Naive thymus-derived CD4-positive, alpha-beta T cell (primary cell): ENCODE results near the gene AVPR1B. TPM values are rescaled to one million over a fixed set of nuclear protein-coding genes. Genes with fewer than 3 reads are reported as not detected.

Experiments used
- ATAC-seq: fragments of 150-1000 bp; cut with Tn5 transposase; 2 replicates; pipeline ENCODE4 v1.10.0; 2021; ENCODE audit warnings: mild to moderate bottlenecking, moderate library complexity
- CTCF ChIA-PET: fragments of 350-600 bp; sonication (Branson Sonifier 250); formaldehyde crosslinking; loops from one replicate; lab custom pipeline; 2021; ENCODE audit warnings: antibody characterized with exemption; lab: Charles Lee
- POLR2A ChIA-PET: fragments of 350-600 bp; sonication (Branson Sonifier 250); formaldehyde crosslinking; loops from one replicate; lab custom pipeline; 2021; ENCODE audit warnings: antibody characterized with exemption, inconsistent platforms; lab: Charles Lee
- DNase-seq, 9 donors: peaks; one replicate each; pipeline versions ENCODE4 v3.0.0 to v3.0.0-alpha.2; 2020 to 2022; ENCODE audit warnings: mixed read lengths in 1 of 9
- H3K27ac ChIP-seq: one replicate; pipeline ENCODE4 v1.7.0; 2013; ENCODE audit warnings: mild to moderate bottlenecking, low read depth, low read length, moderate library complexity
- H3K27me3 ChIP-seq, 2 donors: one replicate each; pipeline ENCODE4 v1.7.0; 2013; ENCODE audit warnings: low read length in 2 of 2, mild to moderate bottlenecking in 2 of 2, moderate library complexity in 2 of 2; ENCODE audit not compliant: control insufficient read depth in 2 of 2, insufficient read depth in 2 of 2
- H3K36me3 ChIP-seq, 3 experiments: 1 replicate in 2 of 3; 2 replicates in 1 of 3; pipeline ENCODE4 v1.7.0; 2013; ENCODE audit warnings: low read length in 3 of 3, mild to moderate bottlenecking in 3 of 3, moderate library complexity in 1 of 3; ENCODE audit not compliant: insufficient read depth in 3 of 3, control insufficient read depth in 2 of 3
- H3K4me1 ChIP-seq, 2 donors: one replicate each; pipeline ENCODE4 v1.7.0; 2013; ENCODE audit warnings: low read length in 2 of 2, mild to moderate bottlenecking in 2 of 2, moderate library complexity in 1 of 2; ENCODE audit not compliant: control insufficient read depth in 2 of 2, insufficient read depth in 2 of 2
- H3K4me3 ChIP-seq: 2 replicates; pipeline ENCODE4 v1.7.0; 2013; ENCODE audit warnings: mild to moderate bottlenecking, low read length
- H3K9me3 ChIP-seq, 3 experiments: 1 replicate in 2 of 3; 2 replicates in 1 of 3; pipeline ENCODE4 v1.7.0; 2013; ENCODE audit warnings: low read length in 3 of 3; ENCODE audit not compliant: control insufficient read depth in 2 of 3
- H3K27ac Mint-ChIP-seq, 9 donors: one replicate each; pipeline ENCODE4 v1.8.0; 2020 to 2022; ENCODE audit warnings: mixed read lengths in 9 of 9, mild to moderate bottlenecking in 8 of 9, moderate library complexity in 5 of 9, inconsistent platforms in 2 of 9
- H3K27me3 Mint-ChIP-seq, 5 donors: one replicate each; pipeline ENCODE4 v1.8.0; 2021 to 2022; ENCODE audit warnings: mixed read lengths in 5 of 5, mild to moderate bottlenecking in 1 of 5
- H3K36me3 Mint-ChIP-seq, 5 donors: one replicate each; pipeline ENCODE4 v1.8.0; 2020 to 2022; ENCODE audit warnings: mixed read lengths in 5 of 5, mild to moderate bottlenecking in 3 of 5, inconsistent platforms in 1 of 5
- H3K4me1 Mint-ChIP-seq, 7 donors: one replicate each; pipeline ENCODE4 v1.8.0; 2020 to 2022; ENCODE audit warnings: mixed read lengths in 7 of 7, mild to moderate bottlenecking in 3 of 7, inconsistent platforms in 1 of 7
- H3K4me3 Mint-ChIP-seq, 10 donors: one replicate each; pipeline ENCODE4 v1.8.0; 2020 to 2022; ENCODE audit warnings: mild to moderate bottlenecking in 10 of 10, mixed read lengths in 10 of 10, moderate library complexity in 6 of 10, inconsistent platforms in 2 of 10
- H3K9me3 Mint-ChIP-seq, 11 donors: one replicate each; pipeline ENCODE4 v1.8.0; 2020 to 2022; ENCODE audit warnings: mixed read lengths in 11 of 11, mild to moderate bottlenecking in 4 of 11, inconsistent platforms in 1 of 11, moderate library complexity in 1 of 11
- intact Hi-C, 2 donors: fragments of 100-400 bp; cut with micrococcal nuclease; formaldehyde crosslinking; loops; one replicate each; pipeline ENCODE4 v1.15.1; 2023
- polyA plus RNA-seq, 2 donors: library from polyadenylated mRNA; unstranded; fragments of 300-500 nt; fragmentation: Illumina TruSeq; gene quantifications; one replicate each; pipeline ENCODE4 v1.2.3, GENCODE V29; 2021
- total RNA-seq, 6 experiments: library from RNA in 5 of 6; stranded (reverse) in 5 of 6; gene quantifications; 1 replicate in 5 of 6; 2 replicates in 1 of 6; pipeline ENCODE4 v1.2.3 and lab custom pipeline; 2021 to 2026

AVPR1B gene
- total and polyA plus RNA-seq, 7 experiments from 2014 or later: 0.27 TPM; not detected in 6

GRCh38 chr1:206122686-206123085 is 5.5 kb upstream of the AVPR1B start:
- H3K27ac ChIP-seq: no peak overlapping the region
- intact Hi-C loops: no loop called here
- Mint-ChIP-seq H3K36me3 (peaks cover 0 to 14% (median 4%) of the 10 kb centered on the region in 5 donors), H3K27me3 (peaks cover 44 to 80% (median 77%) of the 10 kb centered on the region in 5 donors), H3K27ac (no peak overlapping the region), H3K9me3 (peaks cover 3 to 39% (median 11%) of the 10 kb centered on the region in 11 donors), H3K4me1 (peaks cover 2 to 5% (median 3%) of the 10 kb centered on the region in 7 donors), H3K4me3 (no peak overlapping the region)
- no peak overlapping the region for H3K4me3 ChIP-seq
- peaks cover 0 to 3% of the 10 kb centered on the region in 2 donors for H3K27me3 ChIP-seq
- DNase-seq: no peak
- ChIA-PET CTCF (no interaction called here), POLR2A (no interaction called here)
- no peaks in the 10 kb centered on the region for H3K36me3 ChIP-seq
- H3K4me1 ChIP-seq: no peaks in the 10 kb centered on the region
- ATAC-seq: no peak
- H3K9me3 ChIP-seq: peaks cover 0 to 7% (median 0%) of the 10 kb centered on the region in 3 experiments

DNA sequence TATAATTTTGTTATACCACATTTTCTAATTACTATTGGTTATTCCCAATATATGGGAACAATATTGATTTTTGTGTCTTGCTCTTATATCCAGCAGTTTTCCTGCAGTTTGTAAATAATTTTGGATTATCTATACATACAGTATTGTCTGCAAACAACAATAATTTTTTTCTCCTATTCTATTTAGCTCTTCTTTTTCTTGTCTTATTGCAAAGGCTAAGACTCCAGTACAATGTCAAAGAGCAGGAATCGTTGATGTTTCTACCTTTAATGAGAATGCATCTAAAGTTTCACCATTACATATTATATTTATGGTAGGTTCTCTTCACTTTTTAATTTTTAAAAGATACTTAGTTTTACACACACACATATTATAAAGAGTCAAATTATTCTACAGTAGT is 4.1 kb upstream of the AVPR1B start:
- H3K9me3 Mint-ChIP-seq: peaks cover 3 to 39% (median 12%) of the 10 kb centered on the region in 11 donors
- Histone ChIP-seq H3K4me3 (no peak overlapping the region), H3K27ac (no peak overlapping the region), H3K9me3 (peaks cover 0 to 7% (median 0%) of the 10 kb centered on the region in 3 experiments), H3K4me1 (no peaks in the 10 kb centered on the region), H3K36me3 (no peaks in the 10 kb centered on the region), H3K27me3 (peaks cover 0 to 3% of the 10 kb centered on the region in 2 donors)
- intact Hi-C loops: no loop called here
- peaks cover 49 to 79% (median 75%) of the 10 kb centered on the region in 5 donors for H3K27me3 Mint-ChIP-seq
- DNase-seq (no peak), ATAC-seq (no peak)
- no peak overlapping the region for H3K27ac Mint-ChIP-seq
- POLR2A ChIA-PET: no interaction called here
- CTCF ChIA-PET: interaction anchor here (0.7 kb wide), 1 partner anchor 328 kb away, joined by 5 read pairs; no protein-coding TSS in a partner anchor
- H3K36me3 Mint-ChIP-seq: peaks cover 0 to 14% (median 4%) of the 10 kb centered on the region in 5 donors
- H3K4me3 Mint-ChIP-seq: no peak overlapping the region
- peaks cover 7 to 11% (median 9%) of the 10 kb centered on the region in 7 donors for H3K4me1 Mint-ChIP-seq

DNA sequence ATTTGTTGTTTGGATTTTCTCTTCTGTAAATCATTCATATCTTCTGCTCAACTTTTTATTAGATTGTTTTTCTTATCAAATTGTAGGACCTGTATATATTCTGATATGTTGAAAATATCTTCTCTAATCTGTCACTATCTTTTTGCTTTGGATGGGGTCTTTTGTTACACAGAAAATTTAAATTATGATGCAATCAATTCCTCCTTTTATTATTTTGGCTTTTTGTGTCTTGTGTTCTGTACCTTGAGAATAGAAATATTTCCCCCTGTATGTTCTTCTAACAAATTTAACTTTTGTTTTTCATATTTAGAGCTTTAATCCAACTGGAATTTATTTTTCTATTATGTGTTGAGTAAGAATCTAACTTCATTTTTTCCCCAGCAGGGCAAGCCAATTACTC is 3.2 kb upstream of the AVPR1B start:
- CTCF ChIA-PET: interaction anchor here (0.6 to 0.7 kb wide), 2 partner anchors 327 to 1703 kb away, joined by 3 to 5 read pairs; no protein-coding TSS in a partner anchor

GRCh38 chr1:206116873-206117150 is 376 bp downstream of the AVPR1B start:
- Mint-ChIP-seq H3K4me1 (peaks cover 7 to 11% (median 9%) of the 10 kb centered on the region in 7 donors), H3K9me3 (peaks cover 0 to 24% (median 8%) of the 10 kb centered on the region in 11 donors), H3K4me3 (peak overlapping the region in 9 of 10 donors; percentile 16 to 83 (median 43)), H3K36me3 (peaks cover 0 to 7% (median under 1%) of the 10 kb centered on the region in 5 donors), H3K27me3 (peaks cover 43 to 76% (median 47%) of the 10 kb centered on the region in 5 donors), H3K27ac (no peak overlapping the region)
- Histone ChIP-seq H3K9me3 (peaks cover 0 to 7% (median 0%) of the 10 kb centered on the region in 3 experiments), H3K4me1 (no peaks in the 10 kb centered on the region), H3K4me3 (no peak overlapping the region), H3K27ac (no peak overlapping the region), H3K36me3 (no peaks in the 10 kb centered on the region), H3K27me3 (no peaks in the 10 kb centered on the region)
- ATAC-seq (no peak), DNase-seq (no peak)
- intact Hi-C loops: no loop called here
- CTCF ChIA-PET: no interaction called here
- POLR2A ChIA-PET: no interaction called here

More for the DNA sequence above, 3.2 kb upstream of the AVPR1B start:
- Mint-ChIP-seq H3K27ac (no peak overlapping the region), H3K27me3 (peaks cover 50 to 81% (median 66%) of the 10 kb centered on the region in 5 donors), H3K9me3 (peaks cover 3 to 39% (median 12%) of the 10 kb centered on the region in 11 donors), H3K36me3 (peaks cover 0 to 14% (median 4%) of the 10 kb centered on the region in 5 donors), H3K4me3 (no peak overlapping the region), H3K4me1 (peaks cover 7 to 11% (median 9%) of the 10 kb centered on the region in 7 donors)
- H3K9me3 ChIP-seq: peaks cover 0 to 7% (median 0%) of the 10 kb centered on the region in 3 experiments
- no peaks in the 10 kb centered on the region for H3K36me3 ChIP-seq
- no peak overlapping the region for H3K27ac ChIP-seq
- ATAC-seq: no peak
- H3K4me1 ChIP-seq: no peaks in the 10 kb centered on the region
- no peak overlapping the region for H3K4me3 ChIP-seq
- DNase-seq: no peak
- intact Hi-C loops: no loop called here
- POLR2A ChIA-PET: no interaction called here
- peaks cover 0 to 3% of the 10 kb centered on the region in 2 donors for H3K27me3 ChIP-seq

GRCh38 chr1:206116191-206116872 is 856 bp downstream of the AVPR1B start:
- CTCF ChIA-PET: no interaction called here

DNA sequence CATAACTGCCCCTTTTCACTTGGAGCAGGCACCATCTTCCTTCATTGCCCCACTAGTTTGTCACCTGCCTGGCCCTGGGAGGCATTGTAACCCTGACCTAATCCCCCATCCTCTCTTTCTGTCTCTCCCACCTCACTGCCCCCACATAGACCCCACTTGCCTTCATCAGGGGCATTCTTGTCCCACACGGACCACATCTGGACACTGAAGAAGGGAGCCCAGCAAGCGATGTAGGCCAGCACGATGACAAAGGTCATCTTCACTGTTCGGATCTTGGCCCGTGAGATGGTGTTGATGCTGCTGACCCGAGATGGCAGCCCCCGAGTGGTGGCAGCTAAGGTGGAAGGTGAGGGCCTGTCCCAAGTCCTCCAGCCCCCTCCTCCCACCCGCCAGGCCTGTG is 1.4 kb downstream of the AVPR1B start:
- ATAC-seq (no peak), DNase-seq (no peak)
- Mint-ChIP-seq H3K27me3 (peaks cover 33 to 73% (median 41%) of the 10 kb centered on the region in 5 donors), H3K27ac (no peak overlapping the region), H3K36me3 (no peaks in the 10 kb centered on the region), H3K4me3 (peak overlapping the region in 2 of 10 donors; percentile 10 to 83), H3K9me3 (peaks cover 0 to 14% (median 3%) of the 10 kb centered on the region in 11 donors), H3K4me1 (peaks cover 7 to 11% (median 9%) of the 10 kb centered on the region in 7 donors)
- ChIA-PET POLR2A (no interaction called here), CTCF (no interaction called here)
- intact Hi-C loops: loop anchor here in 1 of 2 donors (2.0 kb wide), 1 partner anchor 197 kb away; no protein-coding TSS in a partner anchor
- no peaks in the 10 kb centered on the region for H3K27me3 ChIP-seq
- peaks cover 0 to 2% (median 0%) of the 10 kb centered on the region in 3 experiments for H3K9me3 ChIP-seq
- H3K27ac ChIP-seq: no peak overlapping the region
- H3K36me3 ChIP-seq: no peaks in the 10 kb centered on the region
- no peak overlapping the region for H3K4me3 ChIP-seq
- no peaks in the 10 kb centered on the region for H3K4me1 ChIP-seq

More at GRCh38 chr1:206116191-206116872, 856 bp downstream of the AVPR1B start:
- Histone ChIP-seq H3K27ac (no peak overlapping the region), H3K9me3 (peaks cover 0 to 7% (median 0%) of the 10 kb centered on the region in 3 experiments), H3K27me3 (no peaks in the 10 kb centered on the region), H3K4me1 (no peaks in the 10 kb centered on the region), H3K4me3 (no peak overlapping the region), H3K36me3 (no peaks in the 10 kb centered on the region)
- Mint-ChIP-seq H3K27ac (no peak overlapping the region), H3K36me3 (peaks cover 0 to 4% (median 0%) of the 10 kb centered on the region in 5 donors), H3K4me1 (peaks cover 7 to 11% (median 9%) of the 10 kb centered on the region in 7 donors), H3K27me3 (peaks cover 38 to 74% (median 46%) of the 10 kb centered on the region in 5 donors), H3K4me3 (peak overlapping the region in 7 of 10 donors; percentile 24 to 83 (median 53)), H3K9me3 (peaks cover 0 to 19% (median 5%) of the 10 kb centered on the region in 11 donors)
- POLR2A ChIA-PET: no interaction called here
- intact Hi-C loops: no loop called here
- DNase-seq: no peak
- ATAC-seq: no peak
